K562 (cell line): ENCODE measurements around the gene SETD1B. TPM values are rescaled to one million over a fixed set of nuclear protein-coding genes. Genes with fewer than 3 reads are reported as not detected.

Experiments
- ATF4 ChIP-seq: fragments of 450-650 bp; formaldehyde crosslinking; IDR thresholded peaks from 2 replicates; pipeline ENCODE4 v1.4.0; 2022; ENCODE audit warnings: mild to moderate bottlenecking, moderate library complexity
- CC2D1A ChIP-seq: fragments of 450-650 bp; IDR thresholded peaks from 2 replicates; pipeline ENCODE4 v1.6.1; 2017; ENCODE audit warnings: mild to moderate bottlenecking
- HDAC1 ChIP-seq, 2 experiments: fragments of 450-650 bp; IDR thresholded peaks; 2 replicates each; pipeline ENCODE4 v1.6.1; 2016 to 2017; ENCODE audit warnings: inconsistent platforms in 1 of 2, mild to moderate bottlenecking in 1 of 2, moderate library complexity in 1 of 2
- NEUROD1 ChIP-seq: fragments of 150-350 bp; IDR thresholded peaks from 2 replicates; pipeline ENCODE4 v1.6.1; 2014; ENCODE audit warnings: borderline replicate concordance, low read length, low read depth; ENCODE audit not compliant: partially characterized antibody
- SRSF1 ChIP-seq: fragments of 200-400 bp; formaldehyde crosslinking; IDR thresholded peaks from 2 replicates; pipeline ENCODE4 v1.6.1; 2017; ENCODE audit warnings: mild to moderate bottlenecking, low read depth, low read length, moderate library complexity
- YBX1 ChIP-seq: fragments of 450-650 bp; IDR thresholded peaks from 2 replicates; pipeline ENCODE4 v1.7.1; 2016; ENCODE audit warnings: mild to moderate bottlenecking
- ZBTB40 ChIP-seq, 2 experiments: fragments of 450-650 bp in 1 of 2; sonication (generic) in 1 of 2; formaldehyde crosslinking in 1 of 2; IDR thresholded peaks; 2 replicates each; pipeline versions ENCODE4 v1.7.1 to v1.9.0; 2016 to 2022; ENCODE audit warnings: inconsistent platforms in 1 of 2, mild to moderate bottlenecking in 1 of 2, missing genetic modification reagents in 1 of 2
- ZNF324 ChIP-seq: fragments of 250-450 bp; sonication (Bioruptor Pico); IDR thresholded peaks from 2 replicates; pipeline ENCODE4 v1.4.0; 2020; ENCODE audit warnings: mild to moderate bottlenecking
- ZNF518B ChIP-seq: fragments of 250-450 bp; sonication (Bioruptor Pico); IDR thresholded peaks from 2 replicates; pipeline ENCODE4 v1.5.0; 2021; ENCODE audit warnings: mild to moderate bottlenecking, moderate library complexity
- polyA plus RNA-seq, 8 experiments: library from polyadenylated mRNA; depleted of rRNA in 4 of 8; stranded (reverse) in 5 of 8; unstranded in 3 of 8; fragments of >200 nt; fragmentation: Nextera tagmentation in 2 of 8; fragmentation: Illumina TruSeq in 1 of 8; extraction: Ambion mirVana in 2 of 8; extraction: Trizol in 1 of 8; gene quantifications; 2 replicates each; pipeline versions ENCODE4 v1.2.1 to v1.2.3, GENCODE V29; 2011 to 2014; ENCODE audit warnings: inconsistent platforms in 1 of 8, missing spikeins in 1 of 8
- total RNA-seq, 7 experiments: library from RNA; depleted of rRNA in 6 of 7; stranded (reverse); fragments of >200 nt in 6 of 7; fragmentation: Illumina TruSeq in 2 of 7; extraction: Trizol in 2 of 7; gene quantifications; 2 replicates each; pipeline versions ENCODE4 v1.2.1 to v1.2.3, GENCODE V29; 2011 to 2021; ENCODE audit warnings: low replicate concordance in 1 of 7

The SETD1B gene
- total and polyA plus RNA-seq, 9 of the 15 experiments (the other 6 are each of a cell fraction or from before 2014, with no cell fraction given) = 0.48 to 26.6 (median 2.3) TPM

GRCh38 chr12:121812320-121812871 is 8.6 kb downstream of the SETD1B start (continued):
- TF ChIP-seq ZNF518B = no peak
- no peak for TF ChIP-seq SRSF1
- TF ChIP-seq CC2D1A = no peak
- TF ChIP-seq HDAC1 (IDR thresholded peaks at IDR 0.05) = peak in 1 of 2 experiments; percentile 58; a peak in 2 of 4 replicates
- no peak for TF ChIP-seq ZNF324 (CRISPR knock-in tag)
- no peak for TF ChIP-seq YBX1
- no peak for TF ChIP-seq NEUROD1
- no peak for TF ChIP-seq ZBTB40 (IDR thresholded peaks at IDR 0.05)
- no peak for TF ChIP-seq ZBTB40 (CRISPR knock-in tag; IDR thresholded peaks at IDR 0.05)
- TF ChIP-seq ATF4 (CRISPR knock-in tag) = no peak
